NAMALWA (cell line): ENCODE measurements around the gene GULP1.

ENCODE experiments used
- DNase-seq: peaks from one replicate; pipeline ENCODE4 v3.0.0-alpha.2; 2015; ENCODE audit warnings: low spot score

The GULP1 gene

GRCh38 chr2:188473306-188473705 lies 181.6 kb downstream of the GULP1 start:
- no peak for DNase-seq

- no peak for DNase-seq
Measured at GRCh38 chr2:188474316-188474715, 182.6 kb downstream of the GULP1 start.

- no peak for DNase-seq
Measured at GRCh38 chr2:188475945-188476344, 184.3 kb downstream of the GULP1 start.

GRCh38 chr2:188477564-188478103 lies 186.0 kb downstream of the GULP1 start:
- no peak for DNase-seq

- DNase-seq = no peak
Measured at GRCh38 chr2:188478724-188479123, 187.1 kb downstream of the GULP1 start.

GRCh38 chr2:188481474-188481873 lies 189.8 kb downstream of the GULP1 start:
- no peak for DNase-seq

- no peak for DNase-seq
Measured at GRCh38 chr2:188485496-188485895, 193.8 kb downstream of the GULP1 start.

- DNase-seq = no peak
Measured at GRCh38 chr2:188492751-188493150, 201.1 kb downstream of the GULP1 start.

- no peak for DNase-seq
Measured at GRCh38 chr2:188494906-188495305, 203.2 kb downstream of the GULP1 start.

GRCh38 chr2:188495969-188496431 lies 204.3 kb downstream of the GULP1 start:
- no peak for DNase-seq

- no peak for DNase-seq
Measured at GRCh38 chr2:188497726-188498125, 206.1 kb downstream of the GULP1 start.

GRCh38 chr2:188503975-188504374 lies 212.3 kb downstream of the GULP1 start:
- DNase-seq = no peak

GRCh38 chr2:188506843-188507242 lies 215.2 kb downstream of the GULP1 start:
- no peak for DNase-seq

GRCh38 chr2:188511346-188511745 lies 219.7 kb downstream of the GULP1 start:
- no peak for DNase-seq

- DNase-seq = peak; percentile 64
Measured at GRCh38 chr2:188512456-188512855, 220.8 kb downstream of the GULP1 start.

- DNase-seq = no peak
Measured at GRCh38 chr2:188515918-188516317, 224.2 kb downstream of the GULP1 start.

- DNase-seq = no peak
Measured at GRCh38 chr2:188517549-188518215, 226.0 kb downstream of the GULP1 start.

GRCh38 chr2:188518381-188518780 lies 226.7 kb downstream of the GULP1 start:
- no peak for DNase-seq

- no peak for DNase-seq
Measured at GRCh38 chr2:188519136-188519535, 227.5 kb downstream of the GULP1 start.

- no peak for DNase-seq
Measured at GRCh38 chr2:188522517-188522916, 230.8 kb downstream of the GULP1 start.

GRCh38 chr2:188523919-188524318 lies 232.2 kb downstream of the GULP1 start:
- DNase-seq = no peak

- DNase-seq = peak; percentile 73
Measured at GRCh38 chr2:188524519-188525113, 232.9 kb downstream of the GULP1 start.

GRCh38 chr2:188526701-188527100 lies 235.0 kb downstream of the GULP1 start:
- no peak for DNase-seq

GRCh38 chr2:188527141-188527540 lies 235.5 kb downstream of the GULP1 start:
- no peak for DNase-seq
